ENCODE data around the gene ADCY1. TPM values are rescaled to one million over a fixed set of nuclear protein-coding genes. Genes with fewer than 3 reads are reported as not detected.
"Not testable (repeated sequence)": the region's sequence is repeated elsewhere in the genome, so short reads cannot be mapped to it uniquely, and the experiment has no call there.

ADCY1 gene
- total and polyA plus RNA-seq, 4 donors: 0.33 to 20.1 (median 4.1) TPM

DNA sequence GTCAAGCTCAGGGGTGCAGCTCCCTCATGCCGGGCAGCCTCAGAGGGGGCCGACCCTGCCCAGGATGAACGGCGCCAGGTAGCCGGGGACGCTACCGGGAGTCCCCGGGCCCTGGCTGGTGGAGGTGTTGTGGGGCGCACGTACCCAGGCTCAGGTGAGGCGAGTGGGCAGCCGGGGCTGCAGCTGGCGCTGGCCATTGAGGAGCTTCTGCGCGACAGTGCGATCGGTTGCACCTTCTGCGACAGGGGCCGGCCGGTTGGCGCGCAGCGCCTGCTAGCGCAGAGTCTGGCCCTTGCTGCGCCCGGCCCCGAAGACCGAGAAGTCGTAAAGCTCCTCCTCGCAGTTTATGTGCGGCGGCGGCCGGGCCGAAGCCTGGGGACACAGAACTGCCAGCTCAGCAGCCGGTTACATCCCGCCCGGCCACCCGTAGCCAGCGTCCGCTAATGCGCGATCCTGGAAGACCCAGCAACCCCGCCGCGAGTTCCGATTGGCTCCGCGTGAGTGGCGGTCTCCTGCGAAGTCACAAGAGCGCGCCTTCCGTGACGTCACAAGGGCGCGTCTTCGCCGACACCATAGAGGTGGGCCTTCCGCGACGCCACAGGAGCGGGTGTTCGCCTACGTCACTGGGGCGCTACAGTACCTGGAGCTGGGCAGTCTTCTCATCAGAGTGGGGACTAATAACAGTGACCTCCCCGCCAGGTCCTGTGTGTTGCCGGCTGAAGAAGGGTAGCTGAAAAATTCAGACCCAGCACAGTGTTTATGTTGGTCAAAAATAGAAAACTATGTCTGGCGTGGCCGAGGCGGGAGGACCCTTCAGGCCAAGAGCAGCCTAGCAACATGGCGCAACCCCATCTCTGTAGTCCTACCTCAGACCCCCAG lies 194.6 kb downstream of the ADCY1 start:
- under 1% methylated on average over 72 of the region's 72 CpGs for WGBS
- Histone ChIP-seq H3K9ac (ENCODE audit: low read depth in 1 of 2, low read length in 2 of 2) (peak overlapping the region; percentile 68 to 85), H3K27ac (ENCODE audit: low read depth in 1 of 2, low read length in 2 of 2) (peak overlapping the region; percentile 67 to 86), H3K4me3 (ENCODE audit: low read depth in 1 of 3, low read length in 3 of 3) (peak overlapping the region; percentile 57 to 86 (median 77))
- not testable (repeated sequence) for H3K27me3 ChIP-seq (ENCODE audit: control insufficient read depth in 4 of 4, insufficient read depth in 4 of 4, low read length in 3 of 4); H3K4me1 ChIP-seq (ENCODE audit: control insufficient read depth in 4 of 4, insufficient read depth in 4 of 4, low read length in 3 of 4); H3K9me3 ChIP-seq (ENCODE audit: control insufficient read depth in 4 of 4, low read length in 3 of 4); H3K36me3 ChIP-seq (ENCODE audit: control insufficient read depth in 4 of 4, insufficient read depth in 3 of 4, low read depth in 1 of 4, low read length in 3 of 4)
- TF ChIP-seq RAD21 (IDR thresholded peaks at IDR 0.05): peak in 1 of 2 donors; percentile 7
- TF ChIP-seq GABPA (IDR thresholded peaks at IDR 0.05 in 1 of 2, conservative IDR thresholded peaks at IDR 0.05 in 1 of 2): peak in 1 of 2 donors; percentile 64
- TF ChIP-seq MAX (IDR thresholded peaks at IDR 0.05): peak; percentile 29
- peak; percentile 88 for TF ChIP-seq YY1 (IDR thresholded peaks at IDR 0.05)
- TF ChIP-seq ZBTB33 (IDR thresholded peaks at IDR 0.05): peak; percentile 53
- TF ChIP-seq REST (IDR thresholded peaks at IDR 0.05): peak; percentile 52
- TF ChIP-seq SP1 (IDR thresholded peaks at IDR 0.05): peak; percentile 78
- peak; percentile 97 for DNase-seq (ENCODE audit: low spot score)

DNA sequence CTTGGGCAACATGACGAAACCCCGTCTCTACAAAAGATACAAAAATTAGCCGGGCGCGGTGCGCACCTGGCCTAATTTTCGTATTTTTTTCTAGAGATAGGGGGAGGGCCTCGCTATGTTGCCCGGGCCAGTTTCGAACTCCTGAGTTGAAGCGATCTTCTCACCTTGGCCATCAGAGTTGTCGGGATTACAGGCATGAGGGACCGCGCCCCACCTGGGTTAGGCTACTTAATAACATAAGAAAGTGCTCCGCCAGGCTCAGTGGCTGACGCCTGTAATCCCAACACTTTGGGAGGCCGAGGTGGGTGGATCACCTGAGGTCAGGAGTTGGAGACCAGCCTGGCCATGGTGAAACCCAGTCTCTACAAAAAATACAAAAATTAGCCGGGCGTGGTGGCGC lies 195.5 kb downstream of the ADCY1 start:
- H3K27ac ChIP-seq (ENCODE audit: low read depth in 1 of 2, low read length in 2 of 2): peak overlapping the region; percentile 67 to 86
- H3K4me3 ChIP-seq (ENCODE audit: low read depth in 1 of 3, low read length in 3 of 3): peak overlapping the region in 2 of 3 donors; percentile 57 to 86
- not testable (repeated sequence) for H3K4me1 ChIP-seq (ENCODE audit: control insufficient read depth in 4 of 4, insufficient read depth in 4 of 4, low read length in 3 of 4); DNase-seq (ENCODE audit: low spot score); H3K27me3 ChIP-seq (ENCODE audit: control insufficient read depth in 4 of 4, insufficient read depth in 4 of 4, low read length in 3 of 4); H3K9me3 ChIP-seq (ENCODE audit: control insufficient read depth in 4 of 4, low read length in 3 of 4); H3K36me3 ChIP-seq (ENCODE audit: control insufficient read depth in 4 of 4, insufficient read depth in 3 of 4, low read depth in 1 of 4, low read length in 3 of 4); H3K9ac ChIP-seq (ENCODE audit: low read depth in 1 of 2, low read length in 2 of 2)
- WGBS: 97% methylated on average over 20 of the region's 20 CpGs

Small RNAs within 50 kb of the gene (small RNA-seq; reads per million reads assigned to genes)
- gene AC073325.2: not detected

All from liver (tissue), 10 donors.